ENCODE measurements around the gene GLIS1.

GLIS1 gene

DNA sequence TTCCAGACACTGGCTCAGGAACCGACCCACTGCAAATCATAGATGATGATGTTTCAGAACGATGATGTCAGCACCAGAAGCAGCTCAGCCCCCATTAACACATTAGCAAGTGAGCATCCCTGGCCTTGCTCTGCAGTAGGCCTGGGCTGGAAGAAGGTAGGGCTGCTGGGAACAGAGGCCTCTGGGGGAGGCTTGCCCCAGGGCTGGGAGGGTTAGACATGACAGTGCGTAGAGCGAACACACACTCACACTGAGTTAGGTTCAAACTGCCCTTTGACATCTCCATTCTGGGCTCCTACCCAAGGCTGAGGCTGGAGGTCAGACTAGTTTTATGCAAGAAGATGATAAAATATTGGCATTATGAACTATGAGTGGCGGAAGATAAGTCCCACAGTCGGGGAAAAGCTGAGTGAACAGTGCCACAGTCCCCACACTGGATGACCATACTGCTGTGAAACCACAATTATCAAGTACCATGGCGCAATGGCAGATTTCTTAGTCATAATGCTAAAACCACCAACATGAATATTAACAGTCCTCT is 188.7 kb downstream of the GLIS1 start:
- no peak for DNase-seq (ENCODE audit: low read depth, low spot score)

DNA sequence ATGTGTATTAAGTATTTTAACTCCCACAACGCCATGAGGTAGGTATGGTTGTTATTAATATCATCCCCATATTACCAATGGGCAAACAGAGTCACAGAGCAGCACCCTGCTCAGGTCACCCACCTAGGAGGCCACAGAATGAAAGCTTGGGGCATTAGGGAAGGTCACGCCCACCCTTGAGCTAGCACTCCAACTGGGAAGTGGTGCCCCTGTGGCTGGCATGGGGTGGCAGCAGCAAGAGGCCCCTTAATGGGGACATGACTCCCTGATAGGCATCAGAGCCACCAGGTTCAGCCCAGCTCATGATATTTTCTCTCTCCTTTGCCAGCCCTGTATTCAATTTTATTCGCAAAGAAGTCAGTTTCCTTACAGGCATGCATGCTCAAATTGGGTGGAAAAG is 189.2 kb downstream of the GLIS1 start:
- no peak for DNase-seq (ENCODE audit: low read depth, low spot score)

GRCh38 chr1:53549287-53549686 is 189.7 kb downstream of the GLIS1 start:
- DNase-seq (ENCODE audit: low read depth, low spot score): no peak

- DNase-seq (ENCODE audit: low read depth, low spot score): no peak
These were observed 190.9 kb downstream of the GLIS1 start for GRCh38 chr1:53548031-53548491.

GRCh38 chr1:53547231-53547790 is 191.7 kb downstream of the GLIS1 start:
- no peak for DNase-seq (ENCODE audit: low read depth, low spot score)

GRCh38 chr1:53546409-53547155 is 192.4 kb downstream of the GLIS1 start:
- no peak for DNase-seq (ENCODE audit: low read depth, low spot score)

DNA sequence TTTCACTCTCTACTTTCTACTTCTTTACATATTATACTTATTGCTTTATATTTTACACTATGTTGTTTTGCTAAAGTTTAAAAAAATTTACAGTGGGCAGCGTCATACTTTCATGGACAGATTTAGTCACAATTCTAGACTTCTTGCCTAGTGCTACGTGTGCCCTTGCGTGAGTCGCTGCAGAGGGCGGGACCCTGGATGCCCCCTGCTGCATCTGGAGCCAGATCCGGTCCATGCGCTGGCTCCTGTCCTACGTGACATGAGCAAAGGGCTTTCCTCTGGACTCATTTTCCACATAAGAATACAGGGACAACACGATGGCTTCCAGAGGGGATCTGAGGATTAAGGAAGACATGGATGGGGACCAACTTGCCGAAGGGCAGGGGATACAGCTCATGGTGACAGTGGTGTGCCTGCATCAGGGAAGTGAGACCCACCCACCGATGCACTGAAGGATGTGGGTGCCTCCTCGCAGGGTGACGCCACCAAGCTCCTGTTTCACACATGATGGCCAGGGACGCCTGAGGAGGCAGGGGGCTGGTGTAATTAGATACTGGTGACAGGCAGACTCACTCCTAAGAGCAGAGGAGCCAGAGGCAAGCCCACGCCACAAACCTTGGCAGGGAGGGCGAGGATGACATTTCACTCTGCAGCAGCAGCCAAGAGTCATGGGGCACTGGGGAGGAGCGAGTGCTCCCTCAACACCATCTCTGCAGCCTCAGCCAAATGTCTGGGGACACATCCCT is 193.1 kb downstream of the GLIS1 start:
- DNase-seq (ENCODE audit: low read depth, low spot score): no peak

- no peak for DNase-seq (ENCODE audit: low read depth, low spot score)
These were observed 194.0 kb downstream of the GLIS1 start for GRCh38 chr1:53544728-53545515.

DNA sequence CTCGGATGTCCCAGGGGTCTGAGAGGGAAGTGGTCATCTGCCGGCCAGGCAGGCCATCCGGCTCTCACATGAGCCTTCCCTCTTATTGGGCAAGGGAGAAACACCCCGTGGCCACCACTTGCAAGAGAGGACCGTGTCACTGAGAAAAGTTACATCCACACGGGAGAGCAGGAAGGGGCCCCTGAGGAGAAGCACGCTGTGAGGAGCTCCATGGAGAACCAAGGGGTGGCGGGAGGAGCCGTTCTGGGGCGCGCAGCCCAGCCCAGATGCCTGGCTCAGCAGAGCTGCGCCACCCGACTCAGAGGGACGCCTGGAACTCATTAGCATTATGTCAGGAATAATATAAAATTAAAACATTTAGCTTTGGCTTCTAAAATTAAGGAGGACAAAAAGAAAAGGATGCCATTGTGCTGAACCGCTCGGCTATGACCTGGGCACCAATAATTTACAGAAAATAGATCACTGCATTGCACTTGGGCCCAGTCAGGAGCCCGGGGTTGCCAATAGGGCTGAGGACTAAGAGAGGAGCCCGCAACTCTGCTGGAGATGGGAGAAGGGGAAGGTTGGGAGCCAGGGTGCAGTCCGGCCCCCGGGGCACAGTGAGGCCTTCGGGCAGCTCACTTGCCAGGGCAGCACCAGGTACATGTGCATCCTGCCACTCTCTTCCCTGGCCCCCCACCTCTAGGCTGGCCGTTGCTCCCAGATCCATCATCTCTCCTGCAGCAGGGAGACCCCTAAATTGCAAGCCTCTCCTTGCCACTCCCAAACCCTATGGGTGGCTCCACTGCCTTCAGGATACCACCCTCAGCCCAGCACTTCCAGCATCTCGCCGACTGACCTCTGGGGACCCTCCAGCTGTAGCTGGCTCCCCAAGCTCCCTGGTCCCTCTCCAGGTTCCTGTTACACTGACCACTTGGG is 194.9 kb downstream of the GLIS1 start:
- DNase-seq (ENCODE audit: low read depth, low spot score): no peak

DNA sequence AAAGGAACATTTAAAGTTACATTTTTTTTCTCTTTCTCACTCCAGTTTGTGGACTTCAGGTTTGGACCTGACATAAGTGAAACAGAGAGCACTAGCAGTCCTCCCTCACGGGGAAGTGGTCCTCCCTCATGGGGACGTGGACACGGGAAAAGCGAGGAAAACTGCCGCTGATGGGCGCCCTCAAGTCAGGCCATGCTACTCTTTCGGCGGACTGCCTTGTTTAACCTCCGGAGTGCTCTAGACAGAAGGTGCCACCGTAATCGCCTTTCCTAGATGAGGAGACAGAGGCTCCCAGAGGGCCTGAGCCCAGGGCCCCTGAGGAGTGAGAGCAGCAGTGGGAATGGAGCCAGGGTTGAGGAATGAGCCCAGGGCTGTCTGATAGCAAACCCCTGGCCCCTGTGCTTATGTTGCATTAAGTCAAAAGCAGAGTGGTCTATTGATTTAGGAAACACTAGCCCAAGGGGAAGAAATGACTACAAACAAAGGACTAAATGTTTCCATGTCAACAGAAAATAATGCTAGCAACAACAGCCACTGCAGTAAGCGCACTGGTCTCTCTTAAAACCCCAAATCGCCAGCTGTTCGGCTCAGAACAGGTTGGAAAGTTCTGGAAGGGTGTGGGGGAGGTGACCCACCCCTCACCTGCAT is 195.7 kb downstream of the GLIS1 start:
- no peak for DNase-seq (ENCODE audit: low read depth, low spot score)

- no peak for DNase-seq (ENCODE audit: low read depth, low spot score)
These were observed 196.4 kb downstream of the GLIS1 start for GRCh38 chr1:53542551-53542950.

DNA sequence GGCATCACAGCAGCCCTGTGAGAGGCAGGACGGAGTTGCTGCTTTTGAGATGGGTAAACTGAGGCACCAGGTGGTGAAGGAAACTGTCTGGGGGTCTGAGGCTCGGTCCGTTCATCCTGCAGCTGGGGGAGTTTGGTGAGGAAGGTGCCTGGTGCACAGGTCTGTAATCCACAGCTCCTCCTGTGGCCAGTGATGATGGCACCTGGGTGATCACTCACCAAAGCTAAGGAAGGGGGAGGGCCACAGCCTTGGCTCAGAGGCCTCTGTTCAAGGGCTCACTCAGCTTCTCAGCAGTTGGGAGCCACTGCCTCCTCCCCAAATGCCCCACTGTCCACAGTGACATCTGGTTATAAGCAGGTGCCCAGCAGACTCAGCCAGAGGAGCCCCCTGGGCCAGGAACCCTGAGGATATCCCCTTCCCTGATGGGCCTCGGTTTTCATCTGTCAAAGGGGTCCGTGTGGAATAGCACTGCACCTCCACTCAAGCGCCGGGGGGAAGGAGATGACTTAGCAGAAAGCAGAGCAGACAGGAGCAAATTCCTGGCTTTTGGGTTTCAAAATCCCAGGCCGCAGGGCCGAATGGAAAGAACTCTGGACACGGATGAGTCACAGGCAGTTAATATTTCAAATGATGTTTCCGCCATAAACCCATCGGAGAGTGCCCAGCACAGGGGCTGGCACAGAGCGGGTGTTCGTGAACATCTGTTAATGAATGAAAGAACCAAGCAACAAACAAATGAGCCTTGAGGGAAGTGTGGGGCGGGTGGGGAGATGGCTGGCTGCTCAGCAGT is 197.0 kb downstream of the GLIS1 start:
- DNase-seq (ENCODE audit: low read depth, low spot score): no peak

DNA sequence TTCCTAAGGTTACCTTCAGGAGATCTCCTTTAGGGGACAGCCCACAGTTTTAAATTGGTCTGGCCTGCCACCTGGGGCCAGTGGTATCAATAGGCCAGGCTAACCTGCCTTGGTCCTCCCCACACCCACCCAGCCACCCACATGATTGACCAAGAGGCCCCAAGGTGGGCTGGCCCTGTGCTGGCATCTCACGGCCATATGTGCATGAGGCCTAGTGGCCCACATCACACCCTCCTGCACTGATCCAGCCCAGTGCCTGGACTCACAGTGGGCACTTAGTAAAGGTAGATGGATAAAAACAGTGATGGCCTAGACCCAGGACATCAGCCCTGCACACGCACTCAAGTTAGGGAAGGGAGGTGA is 197.7 kb downstream of the GLIS1 start:
- no peak for DNase-seq (ENCODE audit: low read depth, low spot score)

GRCh38 chr1:53540604-53541262 is 198.2 kb downstream of the GLIS1 start:
- DNase-seq (ENCODE audit: low read depth, low spot score): no peak

DNA sequence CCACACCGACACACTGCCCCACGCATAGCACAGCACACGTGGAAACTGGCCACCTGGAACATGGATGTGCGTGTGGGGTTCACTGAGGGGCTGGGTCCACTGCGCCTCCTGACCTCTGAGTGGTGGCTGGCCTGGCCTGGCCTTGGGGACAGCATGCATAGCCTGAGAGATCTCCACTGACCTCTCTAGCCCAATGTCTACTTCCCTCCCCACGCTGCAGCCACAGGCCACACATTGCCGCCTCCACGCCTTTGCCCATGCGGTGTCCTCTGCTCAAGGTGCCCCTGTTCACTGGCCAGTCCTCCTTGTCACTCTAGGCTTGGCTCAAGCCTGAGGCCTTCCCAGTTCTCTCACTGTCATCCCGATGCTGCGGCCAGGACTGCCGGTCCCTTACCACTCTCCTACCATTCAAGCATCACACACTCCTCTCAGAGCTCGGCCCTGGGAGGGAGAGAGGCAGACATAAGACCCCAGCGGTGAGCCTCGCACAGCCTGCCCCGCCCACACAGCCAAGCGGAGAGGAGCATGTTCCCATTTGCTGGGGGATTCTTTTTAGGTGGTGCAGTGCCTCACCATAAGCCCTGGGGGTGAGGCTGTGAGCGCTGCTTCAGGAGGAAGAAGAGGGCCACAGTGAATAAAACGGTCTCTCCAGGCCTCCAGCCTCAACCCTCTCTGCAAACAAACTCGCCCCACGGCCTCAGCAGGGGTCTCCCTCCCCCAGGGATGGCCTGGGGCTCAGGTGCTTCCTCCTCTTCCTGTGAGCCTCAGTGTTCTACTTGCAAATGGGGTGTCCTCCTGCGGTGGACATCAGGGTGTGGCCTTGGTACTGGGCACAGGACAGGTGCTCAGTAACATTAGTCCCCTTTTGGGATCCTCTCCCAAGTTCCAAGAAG is 199.0 kb downstream of the GLIS1 start:
- no peak for DNase-seq (ENCODE audit: low read depth, low spot score)

- DNase-seq (ENCODE audit: low read depth, low spot score): no peak
These were observed 199.7 kb downstream of the GLIS1 start for GRCh38 chr1:53539226-53539625.

DNA sequence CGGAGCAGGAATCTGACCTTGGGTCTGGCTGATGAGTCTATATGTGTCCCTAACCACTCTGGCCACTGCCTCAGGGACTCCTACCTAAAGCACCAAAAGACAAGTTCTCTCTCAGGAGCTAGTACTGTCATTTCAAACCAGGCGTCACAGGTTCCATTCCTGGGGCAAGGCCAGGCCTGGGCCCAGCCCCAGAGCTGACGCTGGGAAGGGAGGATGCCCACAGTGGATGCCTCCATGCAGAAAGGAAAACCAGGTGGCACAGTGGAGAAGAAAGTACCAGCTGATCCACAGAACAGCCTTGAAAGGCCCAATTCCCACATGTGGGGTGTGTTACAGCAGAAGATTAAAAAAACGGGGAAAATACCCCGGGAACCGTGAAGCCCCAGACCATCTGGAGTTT is 202.4 kb downstream of the GLIS1 start:
- no peak for DNase-seq (ENCODE audit: low read depth, low spot score)

DNA sequence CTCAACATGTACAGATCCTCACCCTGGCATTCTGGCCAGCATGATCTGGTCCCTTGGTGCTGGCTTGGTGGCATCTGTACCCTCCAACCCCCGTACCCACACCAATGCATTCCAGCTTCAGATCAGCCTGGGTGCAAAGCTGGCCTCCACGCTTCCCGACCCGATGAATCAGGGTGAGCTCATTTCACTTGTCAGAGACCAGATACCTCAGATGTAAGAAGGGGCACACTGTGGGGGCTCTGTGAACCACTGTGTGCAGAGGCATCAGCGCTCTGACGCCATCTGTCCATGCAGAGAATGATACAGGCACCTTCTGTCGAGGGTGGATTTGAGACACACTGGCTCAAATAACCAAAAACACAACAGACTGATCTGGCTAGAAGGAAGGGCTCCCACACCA is 203.1 kb downstream of the GLIS1 start:
- no peak for DNase-seq (ENCODE audit: low read depth, low spot score)
